Thyroid gland (tissue), 4 donors: ENCODE results near the gene SLC11A2. TPM values are rescaled to one million over a fixed set of nuclear protein-coding genes. Genes with fewer than 3 reads are reported as not detected.

Experiments used
- DNase-seq, 2 donors: peaks; one replicate each; pipeline ENCODE4 v3.0.0-alpha.2; 2019
- H3K27ac ChIP-seq, 3 donors: fragments of 200-600 bp; sonication (generic); 1 replicate in 2 of 3; 2 replicates in 1 of 3; pipeline ENCODE4 v1.5.1; 2016 to 2019; ENCODE audit warnings: mild to moderate bottlenecking in 1 of 3, moderate library complexity in 1 of 3
- H3K27me3 ChIP-seq: fragments of 200-600 bp; sonication (generic); one replicate; pipeline ENCODE4 v1.5.1; 2019
- H3K36me3 ChIP-seq, 2 donors: fragments of 200-600 bp; sonication (generic); one replicate each; pipeline ENCODE4 v1.5.1; 2016 to 2019
- H3K4me1 ChIP-seq, 2 donors: fragments of 200-600 bp; sonication (generic); one replicate each; pipeline ENCODE4 v1.5.1; 2017 to 2019
- H3K4me3 ChIP-seq, 3 donors: fragments of 200-600 bp; sonication (generic); replicated peaks in 1 of 3; 1 replicate in 2 of 3; 2 replicates in 1 of 3; pipeline ENCODE4 v1.5.1; 2016; ENCODE audit warnings: mild to moderate bottlenecking in 1 of 3
- H3K9me3 ChIP-seq: fragments of 200-600 bp; sonication (generic); one replicate; pipeline ENCODE4 v1.5.1; 2017
- POLR2A ChIP-seq, 2 donors: fragments of 450-650 bp; IDR thresholded peaks; one replicate each; pipeline ENCODE4 v1.6.1; 2017; ENCODE audit warnings: antibody characterized with exemption in 2 of 2, mild to moderate bottlenecking in 2 of 2, moderate library complexity in 1 of 2
- WGBS, 2 donors: methylation state at CpG; one replicate each; pipeline ENCODE4 v1.1.5; 2017; 5-methylcytosine and 5-hydroxymethylcytosine counted together
- intact Hi-C: fragments of 100-400 bp; cut with DNase I; formaldehyde crosslinking; loops from one replicate; pipeline ENCODE4 v1.15.1; 2023
- total RNA-seq, 4 donors: library from RNA; depleted of rRNA; stranded (reverse); fragments of >200 nt; gene quantifications; one replicate each; pipeline ENCODE4 v1.2.3, GENCODE V29; 2016
- TF ChIP-seq, protein P1 (sequence below), 6 experiments: fragments of 200-600 bp in 3 of 6; fragments of 450-650 bp in 3 of 6; sonication (generic) in 3 of 6; IDR thresholded peaks; one replicate each; pipeline ENCODE4 v1.5.1; 2016 to 2019; ENCODE audit warnings: antibody characterized with exemption in 6 of 6, mild to moderate bottlenecking in 2 of 6, inconsistent platforms in 1 of 6, moderate library complexity in 1 of 6

SLC11A2 gene
- total RNA-seq, 4 donors from 2014 or later = 100 to 163 (median 140) TPM

DNA sequence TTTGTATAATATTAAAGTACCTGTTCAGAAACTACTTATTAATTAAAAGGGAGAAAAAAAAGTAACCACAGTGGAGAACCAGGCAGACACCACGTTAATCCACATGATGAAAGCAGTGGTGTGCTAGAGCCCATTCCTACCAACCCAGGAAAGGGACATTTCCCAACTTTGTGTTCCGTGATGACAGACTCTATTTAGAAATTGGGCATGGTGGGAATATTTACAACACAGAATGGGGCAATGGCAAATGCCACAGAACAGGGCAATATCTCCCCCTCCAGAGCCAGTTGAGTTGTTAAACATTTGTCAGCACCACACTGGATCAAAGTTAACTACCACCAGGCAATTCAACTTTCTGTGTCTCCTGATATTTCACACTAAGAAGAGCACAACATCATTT is 75.1 kb downstream of the SLC11A2 start:
- intact Hi-C loops = no loop called here
- WGBS, 2 donors = 92 to 95% methylated on average over 2 of the region's 2 CpGs
- no peak overlapping the region for H3K27ac ChIP-seq
- H3K27me3 ChIP-seq = no peaks in the 10 kb centered on the region
- no peaks in the 10 kb centered on the region for H3K9me3 ChIP-seq
- no peaks in the 10 kb centered on the region for H3K36me3 ChIP-seq
- DNase-seq = no peak
- H3K4me1 ChIP-seq = peaks cover 3 to 12% of the 10 kb centered on the region in 2 donors
- TF ChIP-seq, protein P1, sequence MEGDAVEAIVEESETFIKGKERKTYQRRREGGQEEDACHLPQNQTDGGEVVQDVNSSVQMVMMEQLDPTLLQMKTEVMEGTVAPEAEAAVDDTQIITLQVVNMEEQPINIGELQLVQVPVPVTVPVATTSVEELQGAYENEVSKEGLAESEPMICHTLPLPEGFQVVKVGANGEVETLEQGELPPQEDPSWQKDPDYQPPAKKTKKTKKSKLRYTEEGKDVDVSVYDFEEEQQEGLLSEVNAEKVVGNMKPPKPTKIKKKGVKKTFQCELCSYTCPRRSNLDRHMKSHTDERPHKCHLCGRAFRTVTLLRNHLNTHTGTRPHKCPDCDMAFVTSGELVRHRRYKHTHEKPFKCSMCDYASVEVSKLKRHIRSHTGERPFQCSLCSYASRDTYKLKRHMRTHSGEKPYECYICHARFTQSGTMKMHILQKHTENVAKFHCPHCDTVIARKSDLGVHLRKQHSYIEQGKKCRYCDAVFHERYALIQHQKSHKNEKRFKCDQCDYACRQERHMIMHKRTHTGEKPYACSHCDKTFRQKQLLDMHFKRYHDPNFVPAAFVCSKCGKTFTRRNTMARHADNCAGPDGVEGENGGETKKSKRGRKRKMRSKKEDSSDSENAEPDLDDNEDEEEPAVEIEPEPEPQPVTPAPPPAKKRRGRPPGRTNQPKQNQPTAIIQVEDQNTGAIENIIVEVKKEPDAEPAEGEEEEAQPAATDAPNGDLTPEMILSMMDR (IDR thresholded peaks at IDR 0.05) = no peak
- no peak for TF ChIP-seq POLR2A (IDR thresholded peaks at IDR 0.05)
- no peak overlapping the region for H3K4me3 ChIP-seq

DNA sequence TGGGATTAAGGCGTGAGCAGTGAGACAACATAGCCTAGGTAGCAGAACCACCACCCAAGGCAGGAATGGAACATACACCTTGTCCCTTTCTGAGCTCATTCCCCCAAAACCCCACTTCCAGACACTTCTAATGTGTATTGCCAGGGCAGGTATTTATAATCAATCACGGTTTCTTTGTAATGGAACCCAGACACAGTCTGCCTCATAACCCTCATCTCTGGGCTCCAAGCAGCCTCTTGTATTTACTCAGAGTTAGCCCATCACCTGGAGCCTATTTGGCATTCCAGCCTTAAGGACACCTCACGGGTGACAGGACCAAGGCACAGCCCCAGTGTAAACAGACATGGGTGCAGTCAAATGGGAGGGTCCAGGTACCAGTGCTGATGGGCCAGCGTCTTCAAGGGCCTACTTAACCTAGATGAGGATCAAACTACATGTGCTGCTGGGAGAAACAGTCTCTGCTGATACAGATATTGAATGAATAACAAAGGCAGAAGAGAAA is 76.3 kb downstream of the SLC11A2 start:
- Histone ChIP-seq H3K4me3 (no peak overlapping the region), H3K27ac (no peak overlapping the region), H3K27me3 (no peaks in the 10 kb centered on the region), H3K4me1 (peaks cover 3 to 12% of the 10 kb centered on the region in 2 donors), H3K36me3 (no peaks in the 10 kb centered on the region), H3K9me3 (no peaks in the 10 kb centered on the region)
- peak; percentile 27 to 47 for DNase-seq
- intact Hi-C loops = no loop called here
- no peak for TF ChIP-seq POLR2A (IDR thresholded peaks at IDR 0.05)
- TF ChIP-seq, protein P1 (IDR thresholded peaks at IDR 0.05) = no peak
- WGBS, 2 donors = 71 to 80% methylated on average over 4 of the region's 4 CpGs

DNA sequence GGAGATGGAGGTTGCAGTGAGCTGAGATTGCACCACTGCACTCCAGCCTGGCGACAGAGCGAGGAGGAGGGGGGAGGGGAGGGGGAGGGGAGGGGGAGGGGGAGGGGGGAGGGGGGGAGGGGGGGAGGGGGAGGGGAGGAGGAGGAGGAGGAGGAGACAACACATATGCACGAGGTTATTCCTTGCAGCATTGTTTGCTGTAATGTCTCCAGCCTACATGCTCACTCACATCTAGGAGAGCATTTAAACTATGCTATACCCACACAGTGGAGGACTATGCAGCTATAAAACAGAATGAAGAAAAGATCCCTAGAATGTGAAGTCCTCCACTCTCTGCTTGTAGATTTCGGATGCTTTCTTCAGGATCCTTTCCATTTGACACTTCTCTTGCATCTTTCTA is 77.4 kb downstream of the SLC11A2 start:
- Histone ChIP-seq H3K9me3 (no peaks in the 10 kb centered on the region), H3K4me1 (peaks cover 0 to 8% of the 10 kb centered on the region in 2 donors), H3K27me3 (no peaks in the 10 kb centered on the region), H3K27ac (no peak overlapping the region), H3K4me3 (no peak overlapping the region), H3K36me3 (no peaks in the 10 kb centered on the region)
- no peak for TF ChIP-seq POLR2A (IDR thresholded peaks at IDR 0.05)
- TF ChIP-seq, protein P1 (IDR thresholded peaks at IDR 0.05) = no peak
- intact Hi-C loops = no loop called here
- WGBS, 2 donors = 84% methylated on average over 4 of the region's 4 CpGs
- DNase-seq = no peak

DNA sequence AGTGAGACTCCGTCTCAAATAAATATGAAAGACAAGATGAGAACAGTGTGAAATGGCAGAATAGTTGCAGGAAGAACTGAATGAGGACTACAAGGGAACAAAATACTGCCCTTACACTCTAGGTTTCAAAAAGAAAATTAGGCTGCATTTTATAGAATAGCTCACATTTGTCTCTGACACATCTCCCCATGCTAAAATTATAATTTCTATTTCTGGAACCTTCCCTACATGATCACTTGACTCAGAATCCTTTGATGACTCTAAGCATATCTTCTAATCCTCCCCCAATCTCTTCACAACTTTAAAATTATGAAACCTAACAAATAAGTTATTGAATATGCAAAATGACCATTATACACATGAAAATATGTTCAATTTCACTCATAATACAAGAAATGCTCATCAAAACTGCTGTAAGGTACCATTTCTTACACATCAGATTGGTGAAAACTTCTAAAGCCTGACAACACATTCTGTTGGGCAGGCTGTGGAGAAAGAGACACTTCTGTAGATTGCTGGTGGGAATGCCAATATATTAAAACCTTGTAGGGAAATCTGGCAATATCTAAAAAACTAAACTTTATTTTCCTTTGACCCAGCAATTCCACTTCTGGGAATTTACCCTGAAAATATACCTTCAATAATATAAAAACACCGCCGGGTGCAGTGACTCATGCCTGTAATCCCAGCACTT is 78.1 kb downstream of the SLC11A2 start:
- H3K36me3 ChIP-seq = no peaks in the 10 kb centered on the region
- no peak overlapping the region for H3K27ac ChIP-seq
- WGBS, 2 donors = 93 to 96% methylated on average over 3 of the region's 3 CpGs
- no peak for DNase-seq
- H3K4me3 ChIP-seq = no peak overlapping the region
- H3K27me3 ChIP-seq = no peaks in the 10 kb centered on the region
- no peak for TF ChIP-seq POLR2A (IDR thresholded peaks at IDR 0.05)
- TF ChIP-seq, protein P1 (IDR thresholded peaks at IDR 0.05) = no peak
- intact Hi-C loops = no loop called here
- H3K9me3 ChIP-seq = no peaks in the 10 kb centered on the region
- H3K4me1 ChIP-seq = peaks cover 0 to 8% of the 10 kb centered on the region in 2 donors

DNA sequence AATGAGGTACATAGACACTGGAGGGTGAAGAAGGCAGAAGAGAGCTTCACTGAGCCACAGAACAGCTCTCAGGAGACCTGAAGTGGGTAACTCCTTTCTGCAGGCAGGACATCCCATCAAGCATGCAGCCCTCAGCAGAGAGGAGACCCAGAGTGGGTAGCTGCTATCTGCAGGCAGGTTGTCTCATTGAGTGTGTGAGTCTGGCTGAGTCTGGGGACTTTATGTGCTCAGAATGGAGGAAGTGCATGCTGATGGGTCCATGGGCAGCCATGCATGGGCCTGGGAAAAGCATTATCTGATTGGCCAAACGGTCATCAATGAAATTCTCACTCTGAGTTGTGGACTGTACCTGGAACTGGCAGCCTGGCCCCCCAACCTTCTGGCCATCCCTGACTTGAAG is 88.5 kb downstream of the SLC11A2 start:
- Histone ChIP-seq H3K36me3 (peaks cover 0 to 2% of the 10 kb centered on the region in 2 donors), H3K4me3 (no peak overlapping the region), H3K9me3 (no peaks in the 10 kb centered on the region), H3K27me3 (no peaks in the 10 kb centered on the region), H3K4me1 (peaks cover 57 to 67% of the 10 kb centered on the region in 2 donors), H3K27ac (peak overlapping the region in 2 of 3 donors; percentile 95 to 98)
- no peak for DNase-seq
- WGBS, 2 donors = 86 to 100% methylated on average over 1 of the region's 1 CpG
- TF ChIP-seq, protein P1 (IDR thresholded peaks at IDR 0.05) = no peak
- no peak for TF ChIP-seq POLR2A (IDR thresholded peaks at IDR 0.05)
- intact Hi-C loops = no loop called here
